ENCODE results near the gene ZNF485. TPM values are rescaled to one million over a fixed set of nuclear protein-coding genes. Genes with fewer than 3 reads are reported as not detected.

Gene ZNF485
- total and polyA plus RNA-seq, 10 of the 15 experiments (the other 5 are each of a cell fraction or from before 2014, with no cell fraction given) = 3.2 to 7.6 (median 5.1) TPM

DNA sequence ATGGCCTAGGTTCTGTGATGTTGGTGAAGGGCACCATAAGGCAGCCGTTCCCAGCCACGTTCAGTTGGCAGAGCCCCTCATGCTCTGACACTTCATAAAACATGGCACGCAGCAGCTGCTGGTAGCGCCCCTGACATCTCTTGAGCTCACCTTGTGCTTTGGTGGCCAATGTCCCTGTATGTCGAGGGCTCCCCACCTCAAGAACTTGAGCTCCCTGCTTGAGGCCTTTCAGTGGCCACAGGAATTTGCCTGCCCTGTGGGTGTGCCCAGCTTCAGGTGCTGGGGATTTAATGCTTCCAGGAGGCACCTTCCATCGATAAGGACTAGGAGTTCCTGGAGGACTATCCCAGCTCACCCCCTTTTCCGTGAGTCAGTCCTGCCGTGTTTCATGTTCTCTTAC, 52.0 kb downstream of the ZNF485 start (continued):
- no peak for TF ChIP-seq SUPT20H (IDR thresholded peaks at IDR 0.05; ENCODE audit: borderline replicate concordance, control insufficient read depth, low read depth, low read length)
- TF ChIP-seq POLR2AphosphoS2 (IDR thresholded peaks at IDR 0.05; ENCODE audit: low read depth, low read length) = no peak
- no peak for TF ChIP-seq GABPA (IDR thresholded peaks at IDR 0.05; ENCODE audit: low read depth)
- no peak for TF ChIP-seq ASH2L (IDR thresholded peaks at IDR 0.05; ENCODE audit: borderline replicate concordance, low read depth)
- TF ChIP-seq MEF2B (IDR thresholded peaks at IDR 0.05; ENCODE audit: partially characterized antibody, poor library complexity, severe bottlenecking) = no peak
- TF ChIP-seq RAD51 (IDR thresholded peaks at IDR 0.05) = no peak
- TF ChIP-seq, protein P1, sequence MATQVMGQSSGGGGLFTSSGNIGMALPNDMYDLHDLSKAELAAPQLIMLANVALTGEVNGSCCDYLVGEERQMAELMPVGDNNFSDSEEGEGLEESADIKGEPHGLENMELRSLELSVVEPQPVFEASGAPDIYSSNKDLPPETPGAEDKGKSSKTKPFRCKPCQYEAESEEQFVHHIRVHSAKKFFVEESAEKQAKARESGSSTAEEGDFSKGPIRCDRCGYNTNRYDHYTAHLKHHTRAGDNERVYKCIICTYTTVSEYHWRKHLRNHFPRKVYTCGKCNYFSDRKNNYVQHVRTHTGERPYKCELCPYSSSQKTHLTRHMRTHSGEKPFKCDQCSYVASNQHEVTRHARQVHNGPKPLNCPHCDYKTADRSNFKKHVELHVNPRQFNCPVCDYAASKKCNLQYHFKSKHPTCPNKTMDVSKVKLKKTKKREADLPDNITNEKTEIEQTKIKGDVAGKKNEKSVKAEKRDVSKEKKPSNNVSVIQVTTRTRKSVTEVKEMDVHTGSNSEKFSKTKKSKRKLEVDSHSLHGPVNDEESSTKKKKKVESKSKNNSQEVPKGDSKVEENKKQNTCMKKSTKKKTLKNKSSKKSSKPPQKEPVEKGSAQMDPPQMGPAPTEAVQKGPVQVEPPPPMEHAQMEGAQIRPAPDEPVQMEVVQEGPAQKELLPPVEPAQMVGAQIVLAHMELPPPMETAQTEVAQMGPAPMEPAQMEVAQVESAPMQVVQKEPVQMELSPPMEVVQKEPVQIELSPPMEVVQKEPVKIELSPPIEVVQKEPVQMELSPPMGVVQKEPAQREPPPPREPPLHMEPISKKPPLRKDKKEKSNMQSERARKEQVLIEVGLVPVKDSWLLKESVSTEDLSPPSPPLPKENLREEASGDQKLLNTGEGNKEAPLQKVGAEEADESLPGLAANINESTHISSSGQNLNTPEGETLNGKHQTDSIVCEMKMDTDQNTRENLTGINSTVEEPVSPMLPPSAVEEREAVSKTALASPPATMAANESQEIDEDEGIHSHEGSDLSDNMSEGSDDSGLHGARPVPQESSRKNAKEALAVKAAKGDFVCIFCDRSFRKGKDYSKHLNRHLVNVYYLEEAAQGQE (IDR thresholded peaks at IDR 0.05; ENCODE audit: low read depth, low read length) = no peak

DNA sequence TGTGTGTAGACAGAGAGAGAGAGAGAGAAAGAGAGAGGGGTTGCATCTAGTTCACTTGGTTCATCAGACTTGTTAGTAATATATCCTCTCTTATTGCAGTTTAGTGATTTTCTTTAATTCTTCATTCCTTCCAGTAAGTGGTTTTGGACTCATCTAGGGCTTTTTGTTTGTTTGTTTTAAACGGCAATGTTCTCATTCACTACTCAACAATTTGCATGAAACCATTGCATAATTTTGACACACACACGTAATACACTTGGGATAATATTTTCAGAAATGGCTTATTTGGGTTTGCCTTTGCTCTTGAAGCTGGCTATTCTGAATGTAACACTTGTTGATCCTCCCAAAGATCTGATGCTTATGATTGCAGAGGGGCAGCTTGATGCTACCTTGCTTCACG, 58.8 kb downstream of the ZNF485 start:
- FAIRE-seq (no peak), DNase-seq (ENCODE audit: low read depth, low spot score) (no peak), ATAC-seq (no peak)
- intact Hi-C loops (cut with micrococcal nuclease; ENCODE audit: unreplicated experiment) (no loop called here), in situ Hi-C loops (cut with MboI) (no loop called here)
- Histone ChIP-seq H4K20me1 (ENCODE audit: control insufficient read depth, insufficient read depth) (no peaks in the 10 kb centered on the region), H3K79me2 (ENCODE audit: control insufficient read depth, insufficient read depth, low read length) (no peaks in the 10 kb centered on the region), H2AFZ (ENCODE audit: control insufficient read depth, low read depth, low read length) (no peak overlapping the region), H3K27ac (ENCODE audit: control insufficient read depth, insufficient read depth) (no peak overlapping the region), H3K9ac (ENCODE audit: control insufficient read depth, insufficient read depth, low read length) (no peak overlapping the region), H3K4me2 (ENCODE audit: control insufficient read depth, insufficient read depth) (no peak overlapping the region), H3K36me3 (ENCODE audit: control insufficient read depth in 2 of 2, insufficient read depth in 2 of 2, low read length in 1 of 2) (no peaks in the 10 kb centered on the region), H3K4me3 (no peak overlapping the region), H3K4me1 (ENCODE audit: control insufficient read depth, insufficient read depth, low read length) (no peaks in the 10 kb centered on the region), H3K9me3 (replicated peaks; ENCODE audit: control insufficient read depth, insufficient read depth, low read length) (no peaks in the 10 kb centered on the region; the same call in 2 of the 3 replicates), H3K27me3 (replicated peaks in 1 of 2; ENCODE audit: control insufficient read depth in 2 of 2, insufficient read depth in 2 of 2, low read length in 1 of 2) (no peaks in the 10 kb centered on the region; a peak in 2 of 4 replicates)
- ChIA-PET SMC1A (ENCODE audit: uncharacterized antibody, unreplicated experiment) (no interaction called here), RAD21 (ENCODE audit: unreplicated experiment) (no interaction called here), CTCF (no interaction called here), POLR2A (no interaction called here)
- no TSS peak for BruUV-seq (replicated peaks)
- WGBS (ENCODE audit: insufficient coverage, insufficient replicate concordance, low lambda C conversion rate, missing lambda C conversion rate) = 12% methylated on average over 3 of the region's 3 CpGs
- TF ChIP-seq RB1 (IDR thresholded peaks at IDR 0.05; ENCODE audit: borderline replicate concordance) = no peak
